Adrenal gland (tissue), 12 donors: ENCODE measurements around the gene APBB2. TPM values are rescaled to one million over a fixed set of nuclear protein-coding genes. Genes with fewer than 3 reads are reported as not detected.

Experiments
- DNase-seq, 7 donors: peaks; one replicate each; pipeline ENCODE4 v3.0.0-alpha.2; 2019 to 2020
- H3K27ac ChIP-seq, 5 donors: fragments of 200-600 bp; sonication (generic) in 4 of 5; 1 replicate in 3 of 5; 2 replicates in 2 of 5; pipeline versions ENCODE4 v1.5.1 to v1.8.0; 2016 to 2020; ENCODE audit warnings: mild to moderate bottlenecking in 1 of 5
- H3K27me3 ChIP-seq: fragments of 200-600 bp; 2 replicates; pipeline ENCODE4 v1.8.0; 2021
- H3K36me3 ChIP-seq, 2 donors: fragments of 200-600 bp; replicated peaks in 1 of 2; 1 replicate in 1 of 2; 2 replicates in 1 of 2; pipeline versions ENCODE4 v1.5.1 to v1.8.0; 2018 to 2022
- H3K4me1 ChIP-seq, 2 donors: fragments of 200-600 bp; replicated peaks in 1 of 2; 1 replicate in 1 of 2; 2 replicates in 1 of 2; pipeline versions ENCODE4 v1.5.1 to v1.8.0; 2018 to 2021
- H3K4me3 ChIP-seq, 4 donors: fragments of 200-600 bp; sonication (generic) in 3 of 4; one replicate each; pipeline ENCODE4 v1.5.1; 2016 to 2018
- H3K9me3 ChIP-seq, 3 donors: fragments of 200-600 bp; sonication (generic) in 1 of 3; replicated peaks in 1 of 3; 1 replicate in 2 of 3; 2 replicates in 1 of 3; pipeline versions ENCODE4 v1.5.1 to v1.8.0; 2016 to 2021
- POLR2A ChIP-seq, 2 donors: fragments of 450-650 bp; IDR thresholded peaks; one replicate each; pipeline ENCODE4 v1.6.1; 2017; ENCODE audit warnings: antibody characterized with exemption in 2 of 2, mild to moderate bottlenecking in 2 of 2, moderate library complexity in 1 of 2
- WGBS, 4 donors: extraction: QIAGEN DNeasy Blood & Tissue Kit in 2 of 4; methylation state at CpG; one replicate each; pipeline versions ENCODE4 v1.1.5 to v1.1.7; 2013 to 2017; 5-methylcytosine and 5-hydroxymethylcytosine counted together
- intact Hi-C, 2 donors: fragments of 100-400 bp; cut with DNase I; formaldehyde crosslinking; loops; one replicate each; pipeline versions ENCODE4 v1.14.1 to v1.15.0; 2022 to 2023
- polyA plus RNA-seq, 3 donors: library from polyadenylated mRNA; stranded (reverse); fragments of 200-250 nt in 2 of 3; fragments of 350-450 nt in 1 of 3; fragmentation: Illumina TruSeq in 1 of 3; extraction: RNeasy Lipid Tissue Mini Kit (QIAGEN cat#74804) in 1 of 3; gene quantifications; one replicate each; pipeline ENCODE4 v1.2.3, GENCODE V29; 2013 to 2014
- total RNA-seq, 9 donors: library from RNA; depleted of rRNA in 4 of 9; stranded (reverse); fragments of >200 nt in 4 of 9; fragments of 120-200 nt in 1 of 9; fragmentation: NEBNext Ultra II Directional in 1 of 9; extraction: Animal tissue kit (Norgen Biotek cat#: 25700) in 1 of 9; gene quantifications; one replicate each; pipeline versions ENCODE4 v1.1.0 to v1.2.4, GENCODE V29; 2013 to 2023
- TF ChIP-seq, protein P1 (sequence below), 6 experiments: fragments of 450-650 bp in 4 of 6; fragments of 200-600 bp in 2 of 6; sonication (generic) in 1 of 6; IDR thresholded peaks; 1 replicate in 5 of 6; 2 replicates in 1 of 6; pipeline versions ENCODE4 v1.5.1 to v1.8.0; 2016 to 2021; ENCODE audit warnings: antibody characterized with exemption in 6 of 6, mild to moderate bottlenecking in 2 of 6, moderate library complexity in 1 of 6
- donor health status: healthy with polysubstance abuse.
- donor health status: Bipolar disorder and iron deficiency.
- donor health status: DM: yes; HTN: yes; CAD: no.
- donor health status: DM: no; HTN: no; CAD: no.
- donor health status: DM: no; HTN: no; CAD: no.
- donor health status: DM: yes; HTN: yes; CAD: no.

Gene APBB2
- total and polyA plus RNA-seq, 12 donors, result 12.4 to 135 (median 39.7) TPM

DNA sequence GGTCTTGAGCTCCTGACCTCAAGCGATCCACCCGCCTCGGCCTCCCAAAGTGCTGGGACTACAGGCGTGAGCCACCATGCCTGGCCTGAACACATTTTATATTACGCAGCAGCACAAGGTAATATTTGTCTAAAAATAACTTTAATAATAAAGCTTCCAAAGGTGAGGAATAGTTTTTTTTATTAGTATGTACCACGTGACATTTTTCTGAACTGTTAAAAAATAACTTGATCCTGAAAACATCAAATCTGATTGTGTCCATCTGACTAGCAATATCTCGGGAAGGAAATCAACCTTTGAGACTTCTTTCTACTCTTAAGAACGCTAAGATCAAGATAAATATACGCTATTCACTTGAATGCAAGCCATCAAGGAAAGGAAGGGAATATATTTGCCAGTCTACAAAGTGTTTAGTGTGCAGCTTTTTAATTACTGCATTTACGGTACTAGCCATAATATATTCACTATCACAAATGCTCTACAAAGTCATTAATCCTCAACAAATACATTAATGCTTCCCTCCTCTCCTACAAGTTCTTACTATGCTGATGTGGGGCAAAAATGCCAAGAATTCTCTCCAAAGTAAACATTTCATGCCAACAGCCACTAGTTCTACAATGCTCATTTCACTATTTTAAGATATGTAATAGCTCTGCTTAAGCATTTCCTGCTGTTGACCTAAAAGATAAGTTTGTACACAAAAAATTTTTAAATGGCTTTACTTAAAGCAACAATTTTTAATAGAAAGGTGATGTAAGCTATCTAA, 143.6 kb downstream of the APBB2 start:
- H3K4me1 ChIP-seq, result peaks cover 8 to 13% of the 10 kb centered on the region in 2 donors

DNA sequence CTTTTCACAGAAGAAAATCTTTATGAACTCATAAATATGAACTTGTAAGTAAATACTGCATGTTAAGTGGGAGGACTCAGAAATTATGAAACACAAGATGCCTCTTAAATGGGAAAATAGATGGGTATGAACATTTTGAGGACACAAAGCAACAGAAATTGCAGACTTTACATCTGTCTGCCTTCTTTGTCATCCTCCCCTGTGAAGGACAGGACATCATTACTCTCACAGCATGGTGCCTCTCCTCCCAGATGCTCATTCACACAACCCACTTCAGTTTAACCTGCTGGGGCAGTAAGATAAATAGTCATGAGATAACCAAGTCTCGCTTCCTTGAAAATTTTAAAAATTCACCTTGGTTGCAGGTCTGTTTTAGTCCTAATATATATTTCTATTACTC, 144.5 kb downstream of the APBB2 start:
- intact Hi-C loops, result no loop called here
- WGBS, 4 donors, result 95 to 100% (median 97%) methylated on average over 1 of the region's 1 CpG
- no peaks in the 10 kb centered on the region for H3K36me3 ChIP-seq
- DNase-seq, result no peak
- no peak overlapping the region for H3K4me3 ChIP-seq
- no peak for TF ChIP-seq POLR2A (IDR thresholded peaks at IDR 0.05)
- TF ChIP-seq, protein P1, sequence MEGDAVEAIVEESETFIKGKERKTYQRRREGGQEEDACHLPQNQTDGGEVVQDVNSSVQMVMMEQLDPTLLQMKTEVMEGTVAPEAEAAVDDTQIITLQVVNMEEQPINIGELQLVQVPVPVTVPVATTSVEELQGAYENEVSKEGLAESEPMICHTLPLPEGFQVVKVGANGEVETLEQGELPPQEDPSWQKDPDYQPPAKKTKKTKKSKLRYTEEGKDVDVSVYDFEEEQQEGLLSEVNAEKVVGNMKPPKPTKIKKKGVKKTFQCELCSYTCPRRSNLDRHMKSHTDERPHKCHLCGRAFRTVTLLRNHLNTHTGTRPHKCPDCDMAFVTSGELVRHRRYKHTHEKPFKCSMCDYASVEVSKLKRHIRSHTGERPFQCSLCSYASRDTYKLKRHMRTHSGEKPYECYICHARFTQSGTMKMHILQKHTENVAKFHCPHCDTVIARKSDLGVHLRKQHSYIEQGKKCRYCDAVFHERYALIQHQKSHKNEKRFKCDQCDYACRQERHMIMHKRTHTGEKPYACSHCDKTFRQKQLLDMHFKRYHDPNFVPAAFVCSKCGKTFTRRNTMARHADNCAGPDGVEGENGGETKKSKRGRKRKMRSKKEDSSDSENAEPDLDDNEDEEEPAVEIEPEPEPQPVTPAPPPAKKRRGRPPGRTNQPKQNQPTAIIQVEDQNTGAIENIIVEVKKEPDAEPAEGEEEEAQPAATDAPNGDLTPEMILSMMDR (IDR thresholded peaks at IDR 0.05), result no peak
- H3K27me3 ChIP-seq, result no peaks in the 10 kb centered on the region
- H3K9me3 ChIP-seq, result no peaks in the 10 kb centered on the region
- peaks cover 8 to 15% of the 10 kb centered on the region in 2 donors for H3K4me1 ChIP-seq
- no peak overlapping the region for H3K27ac ChIP-seq

More for the DNA sequence above, 143.6 kb downstream of the APBB2 start:
- H3K27me3 ChIP-seq, result no peaks in the 10 kb centered on the region
- no peak overlapping the region for H3K4me3 ChIP-seq
- intact Hi-C loops, result no loop called here
- no peak overlapping the region for H3K27ac ChIP-seq
- DNase-seq, result no peak
- no peak for TF ChIP-seq POLR2A (IDR thresholded peaks at IDR 0.05)
- TF ChIP-seq, protein P1 (IDR thresholded peaks at IDR 0.05), result no peak
- H3K36me3 ChIP-seq, result no peaks in the 10 kb centered on the region
- 83 to 92% (median 90%) methylated on average over 10 of the region's 10 CpGs for WGBS, 4 donors
- H3K9me3 ChIP-seq, result no peaks in the 10 kb centered on the region

DNA sequence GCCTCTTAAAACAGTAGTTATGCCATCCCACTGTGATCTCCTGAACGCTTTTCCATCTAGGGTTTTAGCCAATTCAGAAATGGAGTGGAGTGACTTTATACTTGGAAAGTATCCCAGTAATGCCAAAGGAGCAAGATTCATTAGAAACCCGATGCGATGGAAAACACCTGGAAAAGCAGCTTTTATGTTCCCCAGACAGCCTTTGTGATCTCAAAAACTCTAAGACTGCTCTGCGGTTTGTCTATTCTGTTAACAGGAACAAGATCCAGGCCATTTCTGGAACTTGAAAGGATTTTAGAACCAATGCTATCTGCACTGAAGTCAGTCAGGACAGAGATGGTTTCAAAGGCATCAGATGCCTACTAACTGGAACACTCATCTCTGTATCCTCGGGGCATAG, 145.1 kb downstream of the APBB2 start:
- no peaks in the 10 kb centered on the region for H3K9me3 ChIP-seq
- H3K36me3 ChIP-seq, result no peaks in the 10 kb centered on the region
- TF ChIP-seq, protein P1 (IDR thresholded peaks at IDR 0.05), result no peak
- no peak for TF ChIP-seq POLR2A (IDR thresholded peaks at IDR 0.05)
- H3K4me1 ChIP-seq, result peaks cover 8 to 21% of the 10 kb centered on the region in 2 donors
- intact Hi-C loops, result no loop called here
- H3K27ac ChIP-seq, result no peak overlapping the region
- H3K27me3 ChIP-seq, result no peaks in the 10 kb centered on the region
- H3K4me3 ChIP-seq, result no peak overlapping the region
- no peak for DNase-seq
- 58 to 84% (median 61%) methylated on average over 5 of the region's 5 CpGs for WGBS, 4 donors

DNA sequence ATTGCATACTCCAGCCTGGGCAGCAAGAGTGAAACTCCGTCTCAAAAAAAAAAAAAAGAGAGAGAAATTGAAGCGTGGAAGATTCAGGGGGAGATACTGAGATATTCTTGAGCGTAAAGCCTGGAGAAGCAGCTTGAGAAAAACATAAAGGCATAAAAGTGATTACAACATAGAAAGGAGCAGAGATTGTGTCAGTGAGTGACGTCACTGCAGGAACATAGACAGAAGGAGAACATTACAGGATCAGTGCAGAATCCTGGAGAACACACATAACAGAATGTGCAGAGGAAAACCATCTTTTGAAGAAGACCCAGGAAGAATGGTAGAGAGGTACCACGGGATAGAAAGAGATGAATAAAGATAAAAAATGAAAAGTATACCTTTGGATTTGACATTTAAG, 147.0 kb downstream of the APBB2 start:
- Histone ChIP-seq H3K9me3 (no peaks in the 10 kb centered on the region), H3K27ac (no peak overlapping the region), H3K36me3 (no peaks in the 10 kb centered on the region), H3K4me3 (no peak overlapping the region), H3K4me1 (peaks cover 6 to 14% of the 10 kb centered on the region in 2 donors), H3K27me3 (no peaks in the 10 kb centered on the region)
- TF ChIP-seq, protein P1 (IDR thresholded peaks at IDR 0.05), result no peak
- no peak for TF ChIP-seq POLR2A (IDR thresholded peaks at IDR 0.05)
- 86 to 90% (median 89%) methylated on average over 5 of the region's 5 CpGs for WGBS, 4 donors
- DNase-seq, result no peak
- intact Hi-C loops, result no loop called here
